ENCODE data around the gene SLC16A13.
A peak's percentile ranks its signal among the peaks of the same experiment; 100 is the strongest.

GRCh38 chr17:7004398-7005253 lies 31.2 kb upstream of the SLC16A13 start:
- TF ChIP-seq, protein P1, sequence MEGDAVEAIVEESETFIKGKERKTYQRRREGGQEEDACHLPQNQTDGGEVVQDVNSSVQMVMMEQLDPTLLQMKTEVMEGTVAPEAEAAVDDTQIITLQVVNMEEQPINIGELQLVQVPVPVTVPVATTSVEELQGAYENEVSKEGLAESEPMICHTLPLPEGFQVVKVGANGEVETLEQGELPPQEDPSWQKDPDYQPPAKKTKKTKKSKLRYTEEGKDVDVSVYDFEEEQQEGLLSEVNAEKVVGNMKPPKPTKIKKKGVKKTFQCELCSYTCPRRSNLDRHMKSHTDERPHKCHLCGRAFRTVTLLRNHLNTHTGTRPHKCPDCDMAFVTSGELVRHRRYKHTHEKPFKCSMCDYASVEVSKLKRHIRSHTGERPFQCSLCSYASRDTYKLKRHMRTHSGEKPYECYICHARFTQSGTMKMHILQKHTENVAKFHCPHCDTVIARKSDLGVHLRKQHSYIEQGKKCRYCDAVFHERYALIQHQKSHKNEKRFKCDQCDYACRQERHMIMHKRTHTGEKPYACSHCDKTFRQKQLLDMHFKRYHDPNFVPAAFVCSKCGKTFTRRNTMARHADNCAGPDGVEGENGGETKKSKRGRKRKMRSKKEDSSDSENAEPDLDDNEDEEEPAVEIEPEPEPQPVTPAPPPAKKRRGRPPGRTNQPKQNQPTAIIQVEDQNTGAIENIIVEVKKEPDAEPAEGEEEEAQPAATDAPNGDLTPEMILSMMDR (IDR thresholded peaks at IDR 0.05) = peak; percentile 70 to 84 (median 74)
- no peak for TF ChIP-seq POLR2A (IDR thresholded peaks at IDR 0.05)

Data from right lobe of liver (tissue), 4 donors.